Stomach (tissue), 9 donors: Measurements from ENCODE around the gene GCNT2. TPM values are rescaled to one million over a fixed set of nuclear protein-coding genes. Genes with fewer than 3 reads are reported as not detected.
"Not testable (repeated sequence)": the region's sequence is repeated elsewhere in the genome, so short reads cannot be mapped to it uniquely, and the experiment has no call there.

ENCODE experiments used
- DNase-seq, 2 donors: peaks; one replicate each; pipeline versions ENCODE4 v3.0.0 to v3.0.0-alpha.2; 2013 to 2019
- H3K27ac ChIP-seq, 5 donors: fragments of 200-600 bp in 4 of 5; sonication (generic) in 4 of 5; one replicate each; pipeline ENCODE4 v1.5.1; 2013 to 2019; ENCODE audit warnings: mild to moderate bottlenecking in 1 of 5, moderate library complexity in 1 of 5
- H3K27me3 ChIP-seq, 3 donors: fragments of 200-600 bp; sonication (generic); one replicate each; pipeline ENCODE4 v1.5.1; 2017 to 2019; ENCODE audit warnings: mixed run types in 1 of 3
- H3K36me3 ChIP-seq, 4 donors: fragments of 200-600 bp; sonication (generic); 1 replicate in 3 of 4; 2 replicates in 1 of 4; pipeline ENCODE4 v1.5.1; 2016 to 2019
- H3K4me1 ChIP-seq, 4 donors: fragments of 200-600 bp; sonication (generic); one replicate each; pipeline ENCODE4 v1.5.1; 2016 to 2019
- H3K4me3 ChIP-seq, 4 donors: fragments of 200-600 bp; sonication (generic) in 3 of 4; one replicate each; pipeline ENCODE4 v1.5.1; 2016 to 2019; ENCODE audit warnings: mild to moderate bottlenecking in 1 of 4
- H3K9me3 ChIP-seq, 4 donors: fragments of 200-600 bp; sonication (generic); one replicate each; pipeline ENCODE4 v1.5.1; 2016 to 2019
- EP300 ChIP-seq: sonication (generic); formaldehyde crosslinking; IDR thresholded peaks from one replicate; pipeline ENCODE4 v1.6.1; 2017; ENCODE audit warnings: antibody characterized with exemption
- POLR2A ChIP-seq, 4 donors: fragments of 450-650 bp; IDR thresholded peaks; one replicate each; pipeline ENCODE4 v1.6.1; 2016; ENCODE audit warnings: antibody characterized with exemption in 4 of 4, control low read depth in 2 of 4, mild to moderate bottlenecking in 1 of 4, moderate library complexity in 1 of 4
- POLR2AphosphoS5 ChIP-seq, 3 donors: sonication (generic); formaldehyde crosslinking; IDR thresholded peaks; one replicate each; pipeline ENCODE4 v1.6.1; 2016; ENCODE audit warnings: antibody characterized with exemption in 3 of 3
- WGBS, 5 donors: extraction: QIAGEN DNeasy Blood & Tissue Kit in 3 of 5; methylation state at CpG; one replicate each; pipeline versions ENCODE4 v1.1.5 to v1.1.7; 2013 to 2018; 5-methylcytosine and 5-hydroxymethylcytosine counted together
- intact Hi-C: fragments of 100-400 bp; cut with DNase I; formaldehyde crosslinking; loops from one replicate; pipeline ENCODE4 v1.15.1; 2023; ENCODE audit warnings: low total_unique reads
- polyA plus RNA-seq, 3 donors: library from polyadenylated mRNA; stranded (reverse); fragments of 200-250 nt; gene quantifications; one replicate each; pipeline ENCODE4 v1.2.3, GENCODE V29; 2013
- total RNA-seq, 5 donors: library from RNA; depleted of rRNA; stranded (reverse); fragments of >200 nt; gene quantifications; one replicate each; pipeline versions ENCODE4 v1.1.0 to v1.2.3, GENCODE V29; 2014 to 2016
- TF ChIP-seq, protein P1 (sequence below), 7 experiments: fragments of 450-650 bp in 4 of 7; fragments of 200-600 bp in 3 of 7; sonication (generic) in 3 of 7; IDR thresholded peaks; one replicate each; pipeline ENCODE4 v1.5.1; 2016 to 2019; ENCODE audit warnings: antibody characterized with exemption in 7 of 7, control low read depth in 2 of 7, mild to moderate bottlenecking in 1 of 7
- donor health status: healthy with polysubstance abuse.
- donor health status: Bipolar disorder and iron deficiency.
- donor health status: healthy.

GCNT2 gene
- total and polyA plus RNA-seq, 8 donors, result 4.5 to 132 (median 29.7) TPM

DNA sequence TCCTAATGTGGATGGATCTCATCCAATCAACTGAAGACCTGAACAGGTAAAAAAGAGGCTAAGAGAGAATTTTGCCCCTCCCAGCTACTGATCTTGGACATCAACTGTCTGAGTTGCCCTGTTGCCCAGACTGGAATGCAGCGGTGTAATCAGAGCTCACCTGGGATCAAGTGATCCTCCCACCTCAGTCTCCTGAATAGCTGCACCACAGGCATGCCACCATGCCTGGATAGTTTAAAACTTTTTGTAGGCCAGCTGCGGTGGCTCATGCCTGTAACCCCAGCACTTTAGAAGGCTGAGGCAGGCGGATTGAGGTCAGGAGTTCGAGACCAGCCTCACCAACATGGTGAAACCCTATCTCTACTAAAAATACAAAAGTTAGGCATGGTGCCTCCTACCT, 34.9 kb upstream of the GCNT2 start:
- no peaks in the 10 kb centered on the region for H3K4me1 ChIP-seq
- intact Hi-C loops, result no loop called here
- H3K4me3 ChIP-seq, result no peak overlapping the region
- TF ChIP-seq, protein P1, sequence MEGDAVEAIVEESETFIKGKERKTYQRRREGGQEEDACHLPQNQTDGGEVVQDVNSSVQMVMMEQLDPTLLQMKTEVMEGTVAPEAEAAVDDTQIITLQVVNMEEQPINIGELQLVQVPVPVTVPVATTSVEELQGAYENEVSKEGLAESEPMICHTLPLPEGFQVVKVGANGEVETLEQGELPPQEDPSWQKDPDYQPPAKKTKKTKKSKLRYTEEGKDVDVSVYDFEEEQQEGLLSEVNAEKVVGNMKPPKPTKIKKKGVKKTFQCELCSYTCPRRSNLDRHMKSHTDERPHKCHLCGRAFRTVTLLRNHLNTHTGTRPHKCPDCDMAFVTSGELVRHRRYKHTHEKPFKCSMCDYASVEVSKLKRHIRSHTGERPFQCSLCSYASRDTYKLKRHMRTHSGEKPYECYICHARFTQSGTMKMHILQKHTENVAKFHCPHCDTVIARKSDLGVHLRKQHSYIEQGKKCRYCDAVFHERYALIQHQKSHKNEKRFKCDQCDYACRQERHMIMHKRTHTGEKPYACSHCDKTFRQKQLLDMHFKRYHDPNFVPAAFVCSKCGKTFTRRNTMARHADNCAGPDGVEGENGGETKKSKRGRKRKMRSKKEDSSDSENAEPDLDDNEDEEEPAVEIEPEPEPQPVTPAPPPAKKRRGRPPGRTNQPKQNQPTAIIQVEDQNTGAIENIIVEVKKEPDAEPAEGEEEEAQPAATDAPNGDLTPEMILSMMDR (IDR thresholded peaks at IDR 0.05), result no peak
- TF ChIP-seq POLR2AphosphoS5 (IDR thresholded peaks at IDR 0.05) (no peak), EP300 (no peak), POLR2A (IDR thresholded peaks at IDR 0.05) (no peak)
- 84 to 91% (median 88%) methylated on average over 4 of the region's 4 CpGs for WGBS, 5 donors
- H3K27me3 ChIP-seq, result no peaks in the 10 kb centered on the region
- H3K36me3 ChIP-seq, result no peaks in the 10 kb centered on the region
- DNase-seq, result no peak
- H3K9me3 ChIP-seq, result no peaks in the 10 kb centered on the region
- no peak overlapping the region for H3K27ac ChIP-seq

DNA sequence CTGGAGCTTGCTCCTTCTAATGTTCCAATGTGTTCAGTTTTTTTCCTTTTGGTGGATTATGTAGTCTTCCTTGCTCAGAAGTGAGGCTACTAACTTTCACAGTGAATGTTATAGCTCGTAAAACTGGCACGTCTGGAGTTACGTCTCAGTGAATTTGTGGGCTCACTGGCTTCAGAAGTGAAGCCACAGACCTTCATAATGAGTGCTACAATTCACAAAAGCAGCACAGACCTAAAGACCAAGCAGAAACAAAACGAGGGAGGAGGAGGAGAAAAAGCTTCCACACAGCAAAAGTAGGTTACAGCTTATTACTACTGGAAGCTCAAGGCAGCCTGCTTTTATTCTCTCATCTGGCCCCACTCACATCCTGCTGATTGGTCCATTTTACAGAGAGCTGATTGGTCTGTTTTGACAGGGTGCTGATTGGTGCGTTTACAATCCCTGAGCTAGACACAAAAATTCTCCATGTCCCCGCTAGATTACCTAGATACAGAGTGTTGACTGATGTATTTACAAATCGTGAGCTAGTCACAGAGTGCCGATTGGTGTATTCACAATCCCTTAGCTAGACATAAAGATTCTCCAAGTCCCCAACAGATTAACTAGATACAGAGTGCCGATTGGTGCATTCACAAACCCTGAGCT, 34.1 kb upstream of the GCNT2 start:
- H3K4me3 ChIP-seq, H3K36me3 ChIP-seq, H3K4me1 ChIP-seq, intact Hi-C loops, DNase-seq, H3K9me3 ChIP-seq, H3K27me3 ChIP-seq, H3K27ac ChIP-seq: not testable (repeated sequence)
- WGBS, 5 donors, result 82 to 88% (median 85%) methylated on average over 9 of the region's 9 CpGs

DNA sequence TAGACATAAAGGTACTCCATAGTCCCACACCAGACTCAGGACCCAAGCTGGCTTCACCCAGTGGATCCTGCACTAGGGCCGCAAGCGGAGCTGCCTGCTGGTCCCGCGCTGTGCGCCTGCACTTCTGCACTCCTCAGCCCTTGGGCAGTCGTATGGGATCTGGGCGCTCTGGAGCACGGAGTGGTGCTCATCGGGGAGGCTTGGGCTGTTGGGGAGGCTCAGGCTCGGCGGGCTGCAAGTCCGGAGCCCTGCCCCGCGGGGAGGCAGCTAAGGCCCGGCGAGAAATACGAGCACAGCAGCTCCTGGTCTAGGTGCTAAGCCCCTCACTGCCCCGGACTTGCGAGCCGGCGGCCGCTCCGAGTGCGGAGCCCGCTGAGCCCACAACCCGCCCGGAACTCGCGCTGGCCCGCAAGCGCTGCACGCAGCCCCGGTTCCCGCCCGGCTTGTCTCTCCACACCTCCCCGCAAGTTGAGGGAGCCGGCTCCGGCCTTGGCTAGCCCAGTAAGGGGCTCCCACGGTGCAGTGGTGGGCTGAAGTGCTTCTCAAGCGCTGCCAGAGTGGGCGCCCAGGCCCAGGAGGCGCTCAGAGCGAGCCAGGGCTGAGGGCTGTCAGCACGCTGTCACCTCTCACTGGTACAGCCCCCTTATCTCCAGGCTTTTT, 33.4 kb upstream of the GCNT2 start:
- no peaks in the 10 kb centered on the region for H3K9me3 ChIP-seq
- intact Hi-C loops, result no loop called here
- H3K4me1 ChIP-seq, result no peaks in the 10 kb centered on the region
- no peak for TF ChIP-seq POLR2AphosphoS5 (IDR thresholded peaks at IDR 0.05)
- TF ChIP-seq EP300, result no peak
- TF ChIP-seq POLR2A (IDR thresholded peaks at IDR 0.05), result no peak
- TF ChIP-seq, protein P1 (IDR thresholded peaks at IDR 0.05), result no peak
- WGBS, 5 donors, result 75 to 90% (median 85%) methylated on average over 33 to 44 of the region's 44 CpGs
- H3K27ac ChIP-seq, result no peak overlapping the region
- no peaks in the 10 kb centered on the region for H3K27me3 ChIP-seq
- no peaks in the 10 kb centered on the region for H3K36me3 ChIP-seq
- no peak overlapping the region for H3K4me3 ChIP-seq
- DNase-seq, result no peak

DNA sequence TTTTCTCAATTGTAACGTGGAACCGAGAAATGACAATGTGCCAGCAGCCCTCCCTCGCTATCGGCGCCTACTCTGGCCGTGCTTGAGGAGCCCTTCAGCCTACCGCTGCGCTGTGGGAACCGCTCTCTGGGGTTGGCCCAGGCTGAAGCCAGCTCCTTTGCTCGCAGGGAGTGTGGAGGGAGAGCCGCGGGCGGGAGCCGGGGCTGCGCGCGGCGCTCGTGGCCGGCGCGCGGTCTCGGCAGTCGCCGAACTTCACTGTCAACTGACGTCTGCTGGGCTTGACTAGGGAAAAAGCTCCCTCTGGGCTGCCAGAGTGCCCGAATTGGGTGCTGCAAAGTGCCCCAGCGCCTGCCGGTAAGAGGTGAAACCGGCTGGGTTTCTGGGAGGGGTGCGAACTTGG, 29.7 kb upstream of the GCNT2 start:
- WGBS, 5 donors, result 92 to 97% (median 97%) methylated on average over 32 of the region's 32 CpGs
- H3K4me3 ChIP-seq, result no peak overlapping the region
- no peak for TF ChIP-seq POLR2AphosphoS5 (IDR thresholded peaks at IDR 0.05)
- no peak for TF ChIP-seq EP300
- TF ChIP-seq POLR2A (IDR thresholded peaks at IDR 0.05), result no peak
- TF ChIP-seq, protein P1 (IDR thresholded peaks at IDR 0.05), result no peak

DNA sequence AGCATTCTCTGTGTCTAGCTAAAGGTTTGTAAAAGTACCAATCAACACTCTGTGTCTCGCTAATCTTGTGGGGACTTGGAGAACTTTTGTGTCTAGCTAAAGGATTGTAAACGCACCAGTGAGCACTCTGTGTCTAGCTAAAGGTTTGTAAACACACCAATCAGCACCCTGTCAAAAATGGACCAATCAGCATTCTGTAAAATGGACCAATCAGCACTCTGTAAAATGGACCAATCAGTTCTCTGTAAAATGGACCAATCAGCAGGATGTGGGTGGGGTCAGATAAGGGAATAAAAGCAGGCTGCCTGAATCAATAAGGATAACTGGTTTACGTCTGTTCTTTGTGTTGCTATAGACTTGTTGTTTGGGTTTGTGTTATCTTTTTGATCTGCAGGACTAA, 29.2 kb upstream of the GCNT2 start:
- H3K36me3 ChIP-seq, H3K9me3 ChIP-seq, intact Hi-C loops, H3K27ac ChIP-seq, H3K4me3 ChIP-seq, DNase-seq, H3K27me3 ChIP-seq, H3K4me1 ChIP-seq: not testable (repeated sequence)
- WGBS, 5 donors, result 78 to 82% (median 80%) methylated on average over 3 of the region's 3 CpGs

More for the DNA sequence above, 29.7 kb upstream of the GCNT2 start:
- Histone ChIP-seq H3K9me3 (no peaks in the 10 kb centered on the region), H3K27ac (no peak overlapping the region), H3K4me1 (no peaks in the 10 kb centered on the region), H3K27me3 (no peaks in the 10 kb centered on the region), H3K36me3 (no peaks in the 10 kb centered on the region)
- no peak for DNase-seq
- intact Hi-C loops, result no loop called here
